ENCODE results near the gene TRAK1. TPM values are rescaled to one million over a fixed set of nuclear protein-coding genes. Genes with fewer than 3 reads are reported as not detected.

The TRAK1 gene
- total and polyA plus RNA-seq, 5 donors, result 91.7 to 249 (median 223) TPM

DNA sequence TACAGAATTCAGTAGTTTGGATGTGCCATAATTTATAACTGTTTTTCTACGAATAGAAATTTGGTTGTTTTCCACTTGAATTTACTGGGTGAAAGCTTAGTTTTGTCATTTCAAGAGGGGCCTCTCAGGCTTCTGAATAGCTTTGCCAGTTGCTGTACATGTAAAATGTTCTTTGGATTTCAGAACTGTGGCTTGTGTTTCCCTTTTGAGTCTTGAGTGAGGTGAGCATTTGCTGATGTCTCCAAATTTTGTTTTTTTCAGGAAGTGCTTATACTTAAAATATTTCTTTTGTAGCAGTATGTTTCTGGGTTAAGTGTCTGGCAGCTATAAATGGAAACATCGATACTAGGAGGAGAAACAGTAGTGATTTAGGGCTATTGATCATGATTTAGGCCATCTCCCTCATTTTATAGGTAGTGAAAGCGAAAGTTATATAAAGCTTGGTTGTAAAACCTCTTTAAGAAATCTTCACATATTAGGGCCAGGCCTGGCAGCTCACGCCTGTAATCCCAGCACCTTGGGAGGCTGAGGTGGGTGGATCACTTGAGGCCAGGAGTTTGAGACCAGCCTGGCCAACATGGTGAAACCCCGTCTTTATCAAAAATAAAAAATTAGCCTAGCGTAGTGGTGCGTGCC, 9.2 kb upstream of the TRAK1 start:
- ATAC-seq (no peak), DNase-seq (no peak)
- Histone ChIP-seq H3K4me3 (ENCODE audit: low read length) (no peak overlapping the region), H3K27me3 (ENCODE audit: control insufficient read depth, insufficient read depth) (no peaks in the 10 kb centered on the region), H3K27ac (ENCODE audit: low read length) (no peak overlapping the region), H3K4me1 (ENCODE audit: control insufficient read depth, insufficient read depth, low read length) (peaks cover 23% of the 10 kb centered on the region), H3K9me3 (ENCODE audit: control insufficient read depth, low read length) (no peaks in the 10 kb centered on the region)
- intact Hi-C loops (cut with DNase I), result no loop called here
- 73% methylated on average over 7 of the region's 7 CpGs for WGBS

DNA sequence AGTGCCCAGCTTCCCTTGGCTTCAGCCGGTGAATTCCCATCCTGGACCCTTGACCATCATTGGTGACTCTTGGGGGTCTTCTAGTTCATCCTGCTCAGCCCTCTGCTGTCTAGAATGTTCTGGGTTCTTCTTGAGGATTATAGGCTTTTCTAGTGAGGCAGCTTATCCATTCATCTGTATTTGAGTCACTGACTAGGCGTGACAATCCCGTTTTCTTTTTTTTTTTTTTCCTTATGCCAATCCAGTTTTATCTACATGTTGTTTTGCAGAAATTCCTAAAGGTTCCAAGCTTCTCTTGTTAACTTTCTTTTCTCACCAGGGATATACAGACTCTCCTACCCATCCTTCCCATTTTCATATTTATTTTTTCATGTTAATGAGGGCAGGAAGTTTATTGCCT, 6.6 kb upstream of the TRAK1 start:
- Histone ChIP-seq H3K27me3 (ENCODE audit: control insufficient read depth, insufficient read depth) (no peaks in the 10 kb centered on the region), H3K4me1 (ENCODE audit: control insufficient read depth, insufficient read depth, low read length) (peaks cover 20% of the 10 kb centered on the region), H3K27ac (ENCODE audit: low read length) (peak overlapping the region; percentile 9), H3K9me3 (ENCODE audit: control insufficient read depth, low read length) (no peaks in the 10 kb centered on the region), H3K4me3 (ENCODE audit: low read length) (no peak overlapping the region)
- no peak for DNase-seq
- 69% methylated on average over 3 of the region's 3 CpGs for WGBS
- ATAC-seq, result no peak
- intact Hi-C loops (cut with DNase I), result no loop called here

DNA sequence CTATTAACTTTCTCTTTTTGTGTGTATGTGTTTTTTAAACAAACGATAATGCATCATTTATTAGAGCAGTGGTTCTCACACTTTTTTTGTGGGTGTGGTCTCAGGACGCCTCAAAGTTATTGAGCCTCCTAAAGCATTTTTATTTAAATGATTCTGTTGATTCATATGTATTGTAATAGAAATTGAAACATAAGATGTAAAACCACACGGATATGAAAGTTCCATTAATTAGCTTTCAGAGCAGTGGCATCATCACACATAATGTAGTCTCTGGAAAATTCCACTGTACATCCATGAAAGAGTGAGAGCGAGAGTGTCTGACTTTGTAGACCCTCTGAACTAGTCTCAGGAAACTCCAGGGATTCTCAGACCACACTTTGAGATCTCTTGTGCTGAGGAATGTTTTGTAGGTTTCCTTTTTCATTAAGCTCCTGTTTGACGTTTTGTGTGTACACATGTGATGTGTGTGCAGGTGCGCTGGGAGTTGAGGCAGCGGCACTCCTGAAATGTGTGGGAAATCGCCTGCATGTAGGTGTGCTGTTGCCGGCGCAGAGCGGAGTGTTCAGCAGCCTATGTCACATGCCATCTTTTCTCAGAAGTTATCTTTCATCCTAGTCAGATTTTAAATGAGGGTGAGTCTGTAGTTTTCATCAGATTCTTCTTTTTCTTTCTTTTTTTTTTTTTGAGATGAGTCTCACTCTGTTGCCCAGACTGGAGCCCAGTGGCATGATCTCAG, 5.3 kb upstream of the TRAK1 start:
- Histone ChIP-seq H3K9me3 (ENCODE audit: control insufficient read depth, low read length) (no peaks in the 10 kb centered on the region), H3K27ac (ENCODE audit: low read length) (no peak overlapping the region), H3K4me3 (ENCODE audit: low read length) (no peak overlapping the region), H3K4me1 (ENCODE audit: control insufficient read depth, insufficient read depth, low read length) (peaks cover 13% of the 10 kb centered on the region), H3K27me3 (ENCODE audit: control insufficient read depth, insufficient read depth) (no peaks in the 10 kb centered on the region)
- 87% methylated on average over 11 of the region's 11 CpGs for WGBS
- ATAC-seq (no peak), DNase-seq (no peak)
- intact Hi-C loops (cut with DNase I), result no loop called here

DNA sequence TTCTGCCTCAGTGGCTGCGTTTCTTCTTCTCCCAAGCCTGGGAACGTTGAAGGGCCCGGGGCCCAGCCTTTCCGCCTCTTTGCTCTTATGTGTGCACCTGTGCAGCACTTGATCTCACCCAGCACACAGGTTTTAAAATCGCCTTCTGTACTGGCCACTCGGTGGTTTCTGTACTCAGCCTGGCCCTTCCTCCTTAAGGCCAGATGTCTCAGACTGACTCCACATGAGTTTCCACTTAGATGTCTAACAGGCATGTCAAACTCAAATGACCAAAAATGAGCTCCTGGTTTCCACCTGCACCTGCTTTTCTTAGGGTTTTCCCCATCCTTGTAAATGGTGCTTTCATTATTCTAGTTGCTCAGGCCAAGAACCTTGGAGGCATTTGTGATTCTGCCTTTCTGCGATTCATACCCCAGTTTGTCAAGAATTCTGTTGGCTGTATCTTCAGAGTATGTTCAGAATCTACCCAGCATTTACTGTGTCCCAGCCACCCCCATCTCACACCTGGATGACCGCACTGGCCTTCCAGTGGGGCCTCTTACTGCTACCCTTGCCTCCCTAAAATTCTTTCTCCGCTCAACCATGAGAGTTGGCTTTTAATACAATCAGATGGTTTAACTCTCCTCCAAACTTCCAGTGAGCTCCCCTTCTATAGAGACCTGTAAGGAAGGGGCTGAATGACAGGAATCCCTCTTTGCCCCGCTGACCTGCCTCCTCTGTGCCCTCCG, 2.2 kb upstream of the TRAK1 start:
- no peak for ATAC-seq

DNA sequence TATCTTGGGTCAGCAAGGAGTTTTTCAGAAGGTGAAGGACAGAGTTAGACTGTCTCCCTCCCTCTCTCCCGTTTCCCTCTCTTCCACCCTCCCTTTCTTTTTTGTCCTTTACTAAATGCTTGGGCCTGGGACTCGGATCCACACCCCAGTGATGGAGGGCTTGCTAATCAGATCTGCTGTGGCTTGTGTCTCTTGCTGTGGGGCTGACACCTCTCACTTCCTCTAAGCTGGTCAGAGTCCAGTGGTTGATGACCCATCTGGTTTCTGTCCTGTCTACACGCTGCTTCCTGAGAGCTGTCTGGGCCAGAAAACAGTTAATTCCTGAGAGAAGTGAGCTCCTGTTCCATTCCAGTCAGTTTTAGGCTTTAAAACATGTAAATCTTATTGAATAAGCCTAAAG, 849 bp downstream of the TRAK1 start:
- intact Hi-C loops (cut with DNase I), result no loop called here
- no peak overlapping the region for H3K4me3 ChIP-seq (ENCODE audit: low read length)
- 75% methylated on average over 3 of the region's 3 CpGs for WGBS
- no peak for ATAC-seq
- no peaks in the 10 kb centered on the region for H3K27me3 ChIP-seq (ENCODE audit: control insufficient read depth, insufficient read depth)
- H3K27ac ChIP-seq (ENCODE audit: low read length), result peak overlapping the region; percentile 76
- no peak for DNase-seq
- peaks cover 16% of the 10 kb centered on the region for H3K4me1 ChIP-seq (ENCODE audit: control insufficient read depth, insufficient read depth, low read length)
- no peaks in the 10 kb centered on the region for H3K9me3 ChIP-seq (ENCODE audit: control insufficient read depth, low read length)

More for the DNA sequence above, 2.2 kb upstream of the TRAK1 start:
- intact Hi-C loops (cut with DNase I), result no loop called here
- no peak for DNase-seq
- H3K27ac ChIP-seq (ENCODE audit: low read length), result no peak overlapping the region
- H3K27me3 ChIP-seq (ENCODE audit: control insufficient read depth, insufficient read depth), result no peaks in the 10 kb centered on the region
- 97% methylated on average over 11 of the region's 11 CpGs for WGBS
- peaks cover 15% of the 10 kb centered on the region for H3K4me1 ChIP-seq (ENCODE audit: control insufficient read depth, insufficient read depth, low read length)
- no peaks in the 10 kb centered on the region for H3K9me3 ChIP-seq (ENCODE audit: control insufficient read depth, low read length)
- no peak overlapping the region for H3K4me3 ChIP-seq (ENCODE audit: low read length)

DNA sequence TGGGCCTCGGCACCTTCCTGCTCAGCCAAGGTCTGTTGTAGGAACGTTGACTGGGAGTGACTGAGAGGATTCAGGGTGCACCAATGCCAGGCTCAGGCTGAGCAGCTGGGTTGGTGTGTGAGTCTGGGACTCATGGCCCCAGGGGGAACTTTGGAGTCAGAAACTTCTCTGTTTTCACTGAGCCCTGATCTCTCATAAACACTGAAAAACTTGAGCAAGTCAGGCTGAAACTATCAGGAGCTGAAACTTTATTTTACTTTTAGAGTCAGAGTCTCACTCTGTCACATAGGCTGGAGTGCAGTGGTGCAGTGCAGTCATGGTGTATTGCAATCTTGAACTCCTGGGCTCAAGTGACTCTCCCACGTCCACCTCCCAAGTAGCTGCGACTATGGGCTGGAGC, 3.0 kb downstream of the TRAK1 start:
- no peak for ATAC-seq
- H3K4me1 ChIP-seq (ENCODE audit: control insufficient read depth, insufficient read depth, low read length), result peaks cover 33% of the 10 kb centered on the region
- WGBS, result 69% methylated on average over 4 of the region's 4 CpGs
- no peaks in the 10 kb centered on the region for H3K27me3 ChIP-seq (ENCODE audit: control insufficient read depth, insufficient read depth)
- peak overlapping the region; percentile 17 for H3K27ac ChIP-seq (ENCODE audit: low read length)
- no peak overlapping the region for H3K4me3 ChIP-seq (ENCODE audit: low read length)
- H3K9me3 ChIP-seq (ENCODE audit: control insufficient read depth, low read length), result no peaks in the 10 kb centered on the region
- no peak for DNase-seq
- intact Hi-C loops (cut with DNase I), result no loop called here

DNA sequence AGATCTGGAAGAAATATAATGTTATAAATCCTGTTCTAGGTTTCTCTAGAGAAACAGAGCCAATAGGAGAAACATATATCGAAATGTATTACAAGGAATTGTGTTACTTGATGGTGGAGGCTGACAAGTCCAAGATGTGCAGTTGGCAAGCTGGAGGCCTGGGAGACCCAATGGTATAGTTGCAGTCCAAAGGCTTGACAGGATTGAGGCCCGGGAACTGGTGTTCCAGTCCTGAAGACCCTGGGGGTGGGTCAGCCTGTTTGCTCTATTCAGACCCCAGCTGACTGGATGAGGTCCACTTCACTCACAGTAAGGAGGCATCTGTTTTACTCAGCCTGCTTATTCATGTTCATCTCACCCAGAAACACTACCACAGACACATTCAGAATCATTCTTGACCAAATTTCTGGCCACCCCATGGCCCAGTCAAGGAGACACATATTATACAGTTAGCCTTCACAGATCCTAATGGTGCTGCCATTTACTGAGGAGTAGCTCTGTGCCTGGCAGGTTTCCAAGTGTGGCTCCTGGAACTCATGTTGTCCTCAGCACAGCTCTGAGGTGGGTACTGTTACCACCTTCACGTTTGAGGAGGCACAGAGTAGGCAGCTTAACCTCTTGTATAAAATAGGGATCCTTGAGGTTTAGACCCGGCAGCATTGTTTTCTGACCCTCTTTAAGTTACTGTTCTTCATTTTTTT, 3.7 kb downstream of the TRAK1 start:
- DNase-seq, result no peak
- peak overlapping the region; percentile 45 for H3K27ac ChIP-seq (ENCODE audit: low read length)
- intact Hi-C loops (cut with DNase I), result loop anchor here (5.0 kb wide), 2 partner anchors 83 to 198 kb away; no protein-coding TSS in a partner anchor
- peaks cover 36% of the 10 kb centered on the region for H3K4me1 ChIP-seq (ENCODE audit: control insufficient read depth, insufficient read depth, low read length)
- no peak overlapping the region for H3K4me3 ChIP-seq (ENCODE audit: low read length)
- no peaks in the 10 kb centered on the region for H3K27me3 ChIP-seq (ENCODE audit: control insufficient read depth, insufficient read depth)
- no peak for ATAC-seq
- no peaks in the 10 kb centered on the region for H3K9me3 ChIP-seq (ENCODE audit: control insufficient read depth, low read length)
- 76% methylated on average over 4 of the region's 4 CpGs for WGBS

DNA sequence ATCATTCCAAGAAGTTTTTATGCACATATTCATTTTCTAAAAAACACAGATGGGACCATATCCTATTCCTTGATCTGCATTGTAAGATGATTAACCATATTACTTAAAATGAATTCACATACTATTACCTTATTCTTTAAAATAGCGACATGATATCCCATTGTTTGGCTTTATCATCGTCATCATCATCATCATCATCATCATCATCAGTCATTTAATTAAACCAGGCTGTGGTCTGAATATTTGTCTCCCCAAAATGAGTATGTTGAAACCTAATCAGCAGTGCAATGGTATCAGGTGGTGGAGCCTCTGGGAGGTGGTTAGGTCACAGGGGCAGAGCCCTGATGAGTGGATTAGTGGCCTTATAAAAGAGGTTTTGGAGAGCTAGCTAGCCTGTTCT, 4.4 kb downstream of the TRAK1 start:
- Histone ChIP-seq H3K27me3 (ENCODE audit: control insufficient read depth, insufficient read depth) (no peaks in the 10 kb centered on the region), H3K27ac (ENCODE audit: low read length) (no peak overlapping the region), H3K9me3 (ENCODE audit: control insufficient read depth, low read length) (no peaks in the 10 kb centered on the region), H3K4me1 (ENCODE audit: control insufficient read depth, insufficient read depth, low read length) (peaks cover 34% of the 10 kb centered on the region), H3K4me3 (ENCODE audit: low read length) (no peak overlapping the region)
- ATAC-seq (no peak), DNase-seq (no peak)
- WGBS, result 95% methylated on average over 2 of the region's 2 CpGs
- intact Hi-C loops (cut with DNase I), result loop anchor here (5.0 kb wide), 2 partner anchors 83 to 198 kb away; no protein-coding TSS in a partner anchor

DNA sequence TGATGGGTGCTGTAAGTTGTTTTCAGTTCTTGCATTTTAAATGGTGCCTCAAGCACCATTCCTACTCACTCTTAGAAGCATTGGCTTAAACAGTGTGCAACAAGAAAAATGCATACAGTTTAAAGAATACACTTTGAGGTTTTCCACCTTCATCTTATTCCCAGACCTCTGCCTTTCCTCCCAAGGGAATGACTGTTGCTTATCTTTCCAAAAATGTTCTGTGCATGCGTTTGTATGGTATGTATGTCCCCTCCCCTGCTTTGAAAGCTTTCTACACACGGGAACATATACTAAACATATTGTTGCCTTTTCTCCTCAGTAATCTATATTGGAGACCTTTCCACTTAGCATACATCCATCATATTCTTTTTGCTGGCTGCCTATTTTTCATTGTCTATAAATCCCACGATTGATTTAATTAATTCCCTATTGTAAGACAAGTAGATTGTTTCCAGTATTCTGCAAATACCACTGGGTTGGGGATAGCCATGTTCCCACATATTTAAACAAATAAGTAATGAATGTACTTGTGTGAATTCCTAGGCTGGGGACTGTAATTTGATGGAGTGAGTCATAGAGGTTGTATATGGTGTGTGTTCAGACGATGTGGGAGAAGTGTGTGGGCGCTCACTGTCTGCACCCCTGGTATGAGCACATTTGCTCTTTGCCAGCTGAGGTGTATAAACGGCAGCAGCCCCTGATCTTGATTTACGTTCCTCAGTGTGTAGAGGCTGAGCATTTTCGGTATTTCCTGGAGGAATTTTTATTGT, 5.8 kb downstream of the TRAK1 start:
- Histone ChIP-seq H3K27ac (ENCODE audit: low read length) (peak overlapping the region; percentile 56), H3K9me3 (ENCODE audit: control insufficient read depth, low read length) (no peaks in the 10 kb centered on the region), H3K4me1 (ENCODE audit: control insufficient read depth, insufficient read depth, low read length) (peaks cover 37% of the 10 kb centered on the region), H3K27me3 (ENCODE audit: control insufficient read depth, insufficient read depth) (no peaks in the 10 kb centered on the region), H3K4me3 (ENCODE audit: low read length) (no peak overlapping the region)
- ATAC-seq, result no peak
- no peak for DNase-seq
- intact Hi-C loops (cut with DNase I), result loop anchor here (5.0 kb wide), 2 partner anchors 85 to 200 kb away; no protein-coding TSS in a partner anchor
- WGBS, result 34% methylated on average over 8 of the region's 8 CpGs

DNA sequence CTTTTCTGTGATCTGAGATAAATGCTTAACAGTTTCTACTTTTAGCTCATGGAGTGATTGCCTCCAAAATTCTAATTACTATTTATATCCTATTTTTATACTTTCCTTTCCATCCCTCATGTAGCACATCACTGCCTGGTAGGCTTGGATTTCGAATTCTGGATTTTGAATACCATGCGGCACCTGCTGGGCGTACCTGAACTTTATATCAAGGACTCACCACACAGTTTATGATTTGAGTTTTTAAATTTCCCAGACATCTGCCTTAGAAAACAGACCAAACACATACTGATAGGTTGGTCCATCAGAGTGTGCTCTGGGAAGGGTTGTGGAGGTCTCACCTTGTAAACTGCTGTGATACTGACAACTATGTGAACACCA, 6.4 kb downstream of the TRAK1 start:
- Histone ChIP-seq H3K4me3 (ENCODE audit: low read length) (no peak overlapping the region), H3K9me3 (ENCODE audit: control insufficient read depth, low read length) (no peaks in the 10 kb centered on the region), H3K27me3 (ENCODE audit: control insufficient read depth, insufficient read depth) (no peaks in the 10 kb centered on the region), H3K27ac (ENCODE audit: low read length) (no peak overlapping the region), H3K4me1 (ENCODE audit: control insufficient read depth, insufficient read depth, low read length) (peaks cover 33% of the 10 kb centered on the region)
- 63% methylated on average over 3 of the region's 3 CpGs for WGBS
- intact Hi-C loops (cut with DNase I), result loop anchor here (5.0 kb wide), 2 partner anchors 85 to 200 kb away; no protein-coding TSS in a partner anchor
- ATAC-seq (no peak), DNase-seq (no peak)

Data from right cardiac atrium (tissue), 5 donors.